ENCODE results near the gene THBS3. TPM values are rescaled to one million over a fixed set of nuclear protein-coding genes. Genes with fewer than 3 reads are reported as not detected.
A peak's percentile ranks its signal among the peaks of the same experiment; 100 is the strongest.

THBS3 gene
- total and polyA plus RNA-seq, 4 donors, result 11.4 to 33.1 (median 24.4) TPM

GRCh38 chr1:155188268-155188667, 19.4 kb downstream of the THBS3 start:
- DNase-seq, result no peak
- no peak for ATAC-seq (ENCODE audit: insufficient read depth, low FRiP score)
- TF ChIP-seq, protein P1, sequence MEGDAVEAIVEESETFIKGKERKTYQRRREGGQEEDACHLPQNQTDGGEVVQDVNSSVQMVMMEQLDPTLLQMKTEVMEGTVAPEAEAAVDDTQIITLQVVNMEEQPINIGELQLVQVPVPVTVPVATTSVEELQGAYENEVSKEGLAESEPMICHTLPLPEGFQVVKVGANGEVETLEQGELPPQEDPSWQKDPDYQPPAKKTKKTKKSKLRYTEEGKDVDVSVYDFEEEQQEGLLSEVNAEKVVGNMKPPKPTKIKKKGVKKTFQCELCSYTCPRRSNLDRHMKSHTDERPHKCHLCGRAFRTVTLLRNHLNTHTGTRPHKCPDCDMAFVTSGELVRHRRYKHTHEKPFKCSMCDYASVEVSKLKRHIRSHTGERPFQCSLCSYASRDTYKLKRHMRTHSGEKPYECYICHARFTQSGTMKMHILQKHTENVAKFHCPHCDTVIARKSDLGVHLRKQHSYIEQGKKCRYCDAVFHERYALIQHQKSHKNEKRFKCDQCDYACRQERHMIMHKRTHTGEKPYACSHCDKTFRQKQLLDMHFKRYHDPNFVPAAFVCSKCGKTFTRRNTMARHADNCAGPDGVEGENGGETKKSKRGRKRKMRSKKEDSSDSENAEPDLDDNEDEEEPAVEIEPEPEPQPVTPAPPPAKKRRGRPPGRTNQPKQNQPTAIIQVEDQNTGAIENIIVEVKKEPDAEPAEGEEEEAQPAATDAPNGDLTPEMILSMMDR (IDR thresholded peaks at IDR 0.05; ENCODE audit: control extremely low read depth, extremely low read depth), result no peak
- peak overlapping the region in 1 of 2 donors; percentile 85 for H3K27ac ChIP-seq (ENCODE audit: low read depth in 1 of 2, low read length in 1 of 2)
- 75 to 88% methylated on average over 12 to 14 of the region's 14 CpGs for WGBS, 2 donors
- no peak overlapping the region for H3K9ac ChIP-seq (ENCODE audit: insufficient read depth in 1 of 2, low read length in 2 of 2)
- H3K4me3 ChIP-seq, result no peak overlapping the region
- H3K9me3 ChIP-seq (ENCODE audit: control insufficient read depth in 4 of 4, insufficient read depth in 3 of 4, low read length in 3 of 4), result no peaks in the 10 kb centered on the region
- no peaks in the 10 kb centered on the region for H3K27me3 ChIP-seq (ENCODE audit: control insufficient read depth in 3 of 3, insufficient read depth in 3 of 3, low read length in 2 of 3)
- H3K4me1 ChIP-seq (ENCODE audit: control insufficient read depth in 5 of 5, insufficient read depth in 5 of 5, low read length in 5 of 5), result peaks cover 0 to 22% (median 9%) of the 10 kb centered on the region in 5 donors
- H3K36me3 ChIP-seq (ENCODE audit: control insufficient read depth in 4 of 4, insufficient read depth in 4 of 4, low read length in 4 of 4), result no peaks in the 10 kb centered on the region

- no peak for DNase-seq
- Histone ChIP-seq H3K27ac (ENCODE audit: low read depth in 1 of 2, low read length in 1 of 2) (peak overlapping the region in 1 of 2 donors; percentile 83), H3K9ac (ENCODE audit: insufficient read depth in 1 of 2, low read length in 2 of 2) (no peak overlapping the region), H3K4me3 (peak overlapping the region; percentile 14), H3K9me3 (ENCODE audit: control insufficient read depth in 4 of 4, insufficient read depth in 3 of 4, low read length in 3 of 4) (no peaks in the 10 kb centered on the region), H3K4me1 (ENCODE audit: control insufficient read depth in 5 of 5, insufficient read depth in 5 of 5, low read length in 5 of 5) (peaks cover 0 to 16% (median 5%) of the 10 kb centered on the region in 5 donors), H3K36me3 (ENCODE audit: control insufficient read depth in 4 of 4, insufficient read depth in 4 of 4, low read length in 4 of 4) (no peaks in the 10 kb centered on the region), H3K27me3 (ENCODE audit: control insufficient read depth in 3 of 3, insufficient read depth in 3 of 3, low read length in 2 of 3) (no peaks in the 10 kb centered on the region)
- WGBS, 2 donors, result 52 to 76% methylated on average over 16 of the region's 16 CpGs
- TF ChIP-seq, protein P1 (IDR thresholded peaks at IDR 0.05; ENCODE audit: control extremely low read depth, extremely low read depth), result no peak
- ATAC-seq (ENCODE audit: insufficient read depth, low FRiP score), result no peak
Observed at GRCh38 chr1:155187456-155187891, 20.2 kb downstream of the THBS3 start.

DNA sequence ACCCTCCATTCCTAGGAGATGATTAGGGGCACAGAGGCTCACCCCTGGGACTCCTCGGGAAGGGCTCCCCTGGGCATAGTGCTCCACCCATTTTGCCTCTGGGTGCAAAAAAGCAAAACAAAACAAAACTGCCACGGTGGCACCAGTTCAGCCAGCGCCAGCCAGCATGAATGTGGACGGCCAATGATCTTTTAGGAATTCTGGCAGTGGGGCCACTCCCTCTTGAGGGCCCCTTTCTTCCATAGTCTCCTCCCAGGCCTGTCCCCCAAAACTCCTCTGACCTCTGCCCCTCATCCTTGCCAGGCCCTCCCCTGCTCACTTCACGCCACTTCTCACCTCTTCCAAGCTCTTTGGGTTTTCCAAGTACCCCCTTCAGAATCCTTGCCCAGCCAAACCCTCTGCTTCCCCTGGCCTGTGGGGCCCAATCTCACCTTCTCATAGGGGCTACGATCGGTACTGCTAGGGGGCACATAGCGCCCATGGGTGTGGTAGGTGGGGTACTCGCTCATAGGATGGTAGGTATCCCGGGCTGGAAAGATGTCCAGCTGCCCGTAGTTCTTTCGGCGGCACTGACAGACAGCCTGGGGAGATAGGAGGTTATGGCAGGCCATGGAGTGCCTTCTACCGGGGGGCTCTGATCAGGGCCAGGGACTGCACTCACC, 20.8 kb downstream of the THBS3 start:
- Histone ChIP-seq H3K27me3 (ENCODE audit: control insufficient read depth in 3 of 3, insufficient read depth in 3 of 3, low read length in 2 of 3) (no peaks in the 10 kb centered on the region), H3K9ac (ENCODE audit: insufficient read depth in 1 of 2, low read length in 2 of 2) (no peak overlapping the region), H3K9me3 (ENCODE audit: control insufficient read depth in 4 of 4, insufficient read depth in 3 of 4, low read length in 3 of 4) (no peaks in the 10 kb centered on the region), H3K4me1 (ENCODE audit: control insufficient read depth in 5 of 5, insufficient read depth in 5 of 5, low read length in 5 of 5) (peaks cover 0 to 12% (median 5%) of the 10 kb centered on the region in 5 donors), H3K27ac (ENCODE audit: low read depth in 1 of 2, low read length in 1 of 2) (peak overlapping the region in 1 of 2 donors; percentile 83), H3K36me3 (ENCODE audit: control insufficient read depth in 4 of 4, insufficient read depth in 4 of 4, low read length in 4 of 4) (no peaks in the 10 kb centered on the region), H3K4me3 (peak overlapping the region; percentile 12)
- TF ChIP-seq, protein P1 (IDR thresholded peaks at IDR 0.05; ENCODE audit: control extremely low read depth, extremely low read depth), result no peak
- 66 to 84% methylated on average over 14 of the region's 14 CpGs for WGBS, 2 donors
- no peak for DNase-seq
- no peak for ATAC-seq (ENCODE audit: insufficient read depth, low FRiP score)
